ENCODE measurements around the gene CPLX4. TPM values are rescaled to one million over a fixed set of nuclear protein-coding genes. Genes with fewer than 3 reads are reported as not detected.

CPLX4 gene
- total RNA-seq, 1 donor from 2014 or later, result not detected

- H3K4me3 Mint-ChIP-seq (ENCODE audit: unreplicated experiment), result no peak overlapping the region
- H3K27ac Mint-ChIP-seq (ENCODE audit: unreplicated experiment), result no peak overlapping the region
- peaks cover 5% of the 10 kb centered on the region for H3K4me1 Mint-ChIP-seq (ENCODE audit: unreplicated experiment)
- no peak for DNase-seq (ENCODE audit: low spot score)
- H3K27me3 Mint-ChIP-seq (ENCODE audit: unreplicated experiment), result no peaks in the 10 kb centered on the region
- no peaks in the 10 kb centered on the region for H3K9me3 Mint-ChIP-seq (ENCODE audit: unreplicated experiment)
- no peaks in the 10 kb centered on the region for H3K36me3 Mint-ChIP-seq (ENCODE audit: low read depth, unreplicated experiment)
- no peak for TF ChIP-seq CTCF (IDR thresholded peaks at IDR 0.05; ENCODE audit: unreplicated experiment)
These were observed 25.1 kb downstream of the CPLX4 start for GRCh38 chr18:59293317-59293716.

- H3K27me3 Mint-ChIP-seq (ENCODE audit: unreplicated experiment), result peaks cover 5% of the 10 kb centered on the region
- H3K4me1 Mint-ChIP-seq (ENCODE audit: unreplicated experiment), result no peaks in the 10 kb centered on the region
- no peak overlapping the region for H3K27ac Mint-ChIP-seq (ENCODE audit: unreplicated experiment)
- TF ChIP-seq CTCF (IDR thresholded peaks at IDR 0.05; ENCODE audit: unreplicated experiment), result no peak
- no peaks in the 10 kb centered on the region for H3K36me3 Mint-ChIP-seq (ENCODE audit: low read depth, unreplicated experiment)
- no peaks in the 10 kb centered on the region for H3K9me3 Mint-ChIP-seq (ENCODE audit: unreplicated experiment)
- H3K4me3 Mint-ChIP-seq (ENCODE audit: unreplicated experiment), result no peak overlapping the region
- no peak for DNase-seq (ENCODE audit: low spot score)
These were observed 32.1 kb downstream of the CPLX4 start for GRCh38 chr18:59286341-59286740.

GRCh38 chr18:59282341-59282740 is 36.1 kb downstream of the CPLX4 start:
- H3K27ac Mint-ChIP-seq (ENCODE audit: unreplicated experiment), result no peak overlapping the region
- DNase-seq (ENCODE audit: low spot score), result no peak
- H3K27me3 Mint-ChIP-seq (ENCODE audit: unreplicated experiment), result peaks cover 10% of the 10 kb centered on the region
- H3K36me3 Mint-ChIP-seq (ENCODE audit: low read depth, unreplicated experiment), result no peaks in the 10 kb centered on the region
- no peaks in the 10 kb centered on the region for H3K4me1 Mint-ChIP-seq (ENCODE audit: unreplicated experiment)
- TF ChIP-seq CTCF (IDR thresholded peaks at IDR 0.05; ENCODE audit: unreplicated experiment), result no peak
- H3K4me3 Mint-ChIP-seq (ENCODE audit: unreplicated experiment), result no peak overlapping the region
- no peaks in the 10 kb centered on the region for H3K9me3 Mint-ChIP-seq (ENCODE audit: unreplicated experiment)

- Mint-ChIP-seq H3K9me3 (ENCODE audit: unreplicated experiment) (no peaks in the 10 kb centered on the region), H3K27me3 (ENCODE audit: unreplicated experiment) (peaks cover 12% of the 10 kb centered on the region), H3K27ac (ENCODE audit: unreplicated experiment) (no peak overlapping the region), H3K36me3 (ENCODE audit: low read depth, unreplicated experiment) (no peaks in the 10 kb centered on the region), H3K4me3 (ENCODE audit: unreplicated experiment) (no peak overlapping the region), H3K4me1 (ENCODE audit: unreplicated experiment) (no peaks in the 10 kb centered on the region)
- TF ChIP-seq CTCF (IDR thresholded peaks at IDR 0.05; ENCODE audit: unreplicated experiment), result no peak
- no peak for DNase-seq (ENCODE audit: low spot score)
These were observed 38.7 kb downstream of the CPLX4 start for GRCh38 chr18:59279722-59280121.

- Mint-ChIP-seq H3K27me3 (ENCODE audit: unreplicated experiment) (peaks cover 17% of the 10 kb centered on the region), H3K27ac (ENCODE audit: unreplicated experiment) (no peak overlapping the region), H3K4me1 (ENCODE audit: unreplicated experiment) (no peaks in the 10 kb centered on the region), H3K4me3 (ENCODE audit: unreplicated experiment) (no peak overlapping the region), H3K36me3 (ENCODE audit: low read depth, unreplicated experiment) (no peaks in the 10 kb centered on the region), H3K9me3 (ENCODE audit: unreplicated experiment) (no peaks in the 10 kb centered on the region)
- no peak for DNase-seq (ENCODE audit: low spot score)
- no peak for TF ChIP-seq CTCF (IDR thresholded peaks at IDR 0.05; ENCODE audit: unreplicated experiment)
These were observed 39.3 kb downstream of the CPLX4 start for GRCh38 chr18:59279193-59279592.

Data from endothelial cell (in vitro differentiated cells).